Thyroid gland (tissue), 4 donors: ENCODE results near the gene KRTAP5-1. TPM values are rescaled to one million over a fixed set of nuclear protein-coding genes. Genes with fewer than 3 reads are reported as not detected.

Source experiments
- DNase-seq, 2 donors: peaks; one replicate each; pipeline ENCODE4 v3.0.0-alpha.2; 2019
- H3K27ac ChIP-seq, 3 donors: fragments of 200-600 bp; sonication (generic); 1 replicate in 2 of 3; 2 replicates in 1 of 3; pipeline ENCODE4 v1.5.1; 2016 to 2019; ENCODE audit warnings: mild to moderate bottlenecking in 1 of 3, moderate library complexity in 1 of 3
- H3K27me3 ChIP-seq: fragments of 200-600 bp; sonication (generic); one replicate; pipeline ENCODE4 v1.5.1; 2019
- H3K36me3 ChIP-seq, 2 donors: fragments of 200-600 bp; sonication (generic); one replicate each; pipeline ENCODE4 v1.5.1; 2016 to 2019
- H3K4me1 ChIP-seq, 2 donors: fragments of 200-600 bp; sonication (generic); one replicate each; pipeline ENCODE4 v1.5.1; 2017 to 2019
- H3K4me3 ChIP-seq, 3 donors: fragments of 200-600 bp; sonication (generic); replicated peaks in 1 of 3; 1 replicate in 2 of 3; 2 replicates in 1 of 3; pipeline ENCODE4 v1.5.1; 2016; ENCODE audit warnings: mild to moderate bottlenecking in 1 of 3
- H3K9me3 ChIP-seq: fragments of 200-600 bp; sonication (generic); one replicate; pipeline ENCODE4 v1.5.1; 2017
- CTCF ChIP-seq, 6 experiments: fragments of 200-600 bp in 3 of 6; fragments of 450-650 bp in 3 of 6; sonication (generic) in 3 of 6; IDR thresholded peaks; one replicate each; pipeline ENCODE4 v1.5.1; 2016 to 2019; ENCODE audit warnings: antibody characterized with exemption in 6 of 6, mild to moderate bottlenecking in 2 of 6, inconsistent platforms in 1 of 6, moderate library complexity in 1 of 6
- POLR2A ChIP-seq, 2 donors: fragments of 450-650 bp; IDR thresholded peaks; one replicate each; pipeline ENCODE4 v1.6.1; 2017; ENCODE audit warnings: antibody characterized with exemption in 2 of 2, mild to moderate bottlenecking in 2 of 2, moderate library complexity in 1 of 2
- WGBS, 2 donors: methylation state at CpG; one replicate each; pipeline ENCODE4 v1.1.5; 2017; 5-methylcytosine and 5-hydroxymethylcytosine counted together
- intact Hi-C: fragments of 100-400 bp; cut with DNase I; formaldehyde crosslinking; loops from one replicate; pipeline ENCODE4 v1.15.1; 2023
- total RNA-seq, 4 donors: library from RNA; depleted of rRNA; stranded (reverse); fragments of >200 nt; gene quantifications; one replicate each; pipeline ENCODE4 v1.2.3, GENCODE V29; 2016

KRTAP5-1 gene
- total RNA-seq, 4 donors from 2014 or later: not detected

- WGBS, 2 donors: 62 to 69% methylated on average over 11 to 12 of the region's 13 CpGs
- H3K9me3 ChIP-seq: no peaks in the 10 kb centered on the region
- no peak overlapping the region for H3K27ac ChIP-seq
- no peak for TF ChIP-seq CTCF (IDR thresholded peaks at IDR 0.05)
- no peak for TF ChIP-seq POLR2A (IDR thresholded peaks at IDR 0.05)
- intact Hi-C loops: no loop called here
- DNase-seq: no peak
- no peaks in the 10 kb centered on the region for H3K36me3 ChIP-seq
- H3K4me3 ChIP-seq: no peak overlapping the region
- peaks cover 11 to 23% of the 10 kb centered on the region in 2 donors for H3K4me1 ChIP-seq
- H3K27me3 ChIP-seq: no peaks in the 10 kb centered on the region
Observed at GRCh38 chr11:1568441-1568911, 16.6 kb downstream of the KRTAP5-1 start.

- TF ChIP-seq CTCF (IDR thresholded peaks at IDR 0.05): no peak
- no peak for TF ChIP-seq POLR2A (IDR thresholded peaks at IDR 0.05)
- intact Hi-C loops: no loop called here
- H3K27ac ChIP-seq: no peak overlapping the region
- H3K27me3 ChIP-seq: no peaks in the 10 kb centered on the region
- H3K4me3 ChIP-seq: no peak overlapping the region
- 65% methylated on average over 5 of the region's 7 CpGs; no CpG with 5 or more reads in 1 of the 2 donors for WGBS, 2 donors
- no peaks in the 10 kb centered on the region for H3K36me3 ChIP-seq
- H3K9me3 ChIP-seq: no peaks in the 10 kb centered on the region
- H3K4me1 ChIP-seq: peaks cover 3 to 15% of the 10 kb centered on the region in 2 donors
- no peak for DNase-seq
Observed at GRCh38 chr11:1567721-1568100, 17.4 kb downstream of the KRTAP5-1 start.

GRCh38 chr11:1567052-1567720, 17.9 kb downstream of the KRTAP5-1 start:
- H3K36me3 ChIP-seq: no peaks in the 10 kb centered on the region
- intact Hi-C loops: no loop called here
- 39 to 68% methylated on average over 6 to 7 of the region's 13 CpGs for WGBS, 2 donors
- DNase-seq: no peak
- H3K4me3 ChIP-seq: no peak overlapping the region
- no peak overlapping the region for H3K27ac ChIP-seq
- no peaks in the 10 kb centered on the region for H3K27me3 ChIP-seq
- H3K4me1 ChIP-seq: peaks cover 0 to 10% of the 10 kb centered on the region in 2 donors
- H3K9me3 ChIP-seq: no peaks in the 10 kb centered on the region
- no peak for TF ChIP-seq CTCF (IDR thresholded peaks at IDR 0.05)

- Histone ChIP-seq H3K4me1 (peaks cover 0 to 10% of the 10 kb centered on the region in 2 donors), H3K4me3 (no peak overlapping the region), H3K36me3 (no peaks in the 10 kb centered on the region), H3K27ac (no peak overlapping the region), H3K9me3 (no peaks in the 10 kb centered on the region), H3K27me3 (no peaks in the 10 kb centered on the region)
- DNase-seq: no peak
- intact Hi-C loops: no loop called here
- no peak for TF ChIP-seq POLR2A (IDR thresholded peaks at IDR 0.05)
- 79 to 88% methylated on average over 9 to 11 of the region's 20 CpGs for WGBS, 2 donors
Observed at GRCh38 chr11:1566381-1567051, 18.6 kb downstream of the KRTAP5-1 start.

GRCh38 chr11:1565904-1566247, 19.2 kb downstream of the KRTAP5-1 start:
- TF ChIP-seq POLR2A (IDR thresholded peaks at IDR 0.05): no peak
- TF ChIP-seq CTCF (IDR thresholded peaks at IDR 0.05): no peak
- H3K4me1 ChIP-seq: peaks cover 0 to 4% of the 10 kb centered on the region in 2 donors
- intact Hi-C loops: no loop called here
- no peak overlapping the region for H3K4me3 ChIP-seq
- H3K9me3 ChIP-seq: no peaks in the 10 kb centered on the region
- H3K27me3 ChIP-seq: no peaks in the 10 kb centered on the region
- no peak overlapping the region for H3K27ac ChIP-seq
- DNase-seq: no peak
- H3K36me3 ChIP-seq: no peaks in the 10 kb centered on the region
- WGBS, 2 donors: 86 to 100% methylated on average over 1 to 2 of the region's 5 CpGs
